GM12864 (cell line): ENCODE measurements around the gene FIBIN.

Experiments
- DNase-seq: peaks from one replicate; pipeline ENCODE4 v3.0.0-alpha.2; 2011; ENCODE audit warnings: low read depth
- H3K4me3 ChIP-seq: 2 replicates; pipeline ENCODE4 v1.5.1; 2011; ENCODE audit warnings: mild to moderate bottlenecking, low read depth, low read length, control low read depth
- CTCF ChIP-seq: IDR thresholded peaks from 2 replicates; pipeline ENCODE4 v1.5.1; 2011; ENCODE audit warnings: low read depth, mild to moderate bottlenecking, moderate library complexity, low read length, control low read depth, inconsistent platforms; ENCODE audit errors: missing control alignments

The FIBIN gene

GRCh38 chr11:27008811-27009535 is 15.1 kb downstream of the FIBIN start:
- no peak for DNase-seq
- TF ChIP-seq CTCF, result no peak

GRCh38 chr11:27011560-27012233 is 17.8 kb downstream of the FIBIN start:
- no peak for DNase-seq
- no peak for TF ChIP-seq CTCF
- H3K4me3 ChIP-seq, result no peak overlapping the region

More at GRCh38 chr11:27008811-27009535, 15.1 kb downstream of the FIBIN start:
- H3K4me3 ChIP-seq, result no peak overlapping the region

- no peak for DNase-seq
- H3K4me3 ChIP-seq, result no peak overlapping the region
- TF ChIP-seq CTCF, result no peak
Measured at GRCh38 chr11:27012234-27012921, 18.5 kb downstream of the FIBIN start.

DNA sequence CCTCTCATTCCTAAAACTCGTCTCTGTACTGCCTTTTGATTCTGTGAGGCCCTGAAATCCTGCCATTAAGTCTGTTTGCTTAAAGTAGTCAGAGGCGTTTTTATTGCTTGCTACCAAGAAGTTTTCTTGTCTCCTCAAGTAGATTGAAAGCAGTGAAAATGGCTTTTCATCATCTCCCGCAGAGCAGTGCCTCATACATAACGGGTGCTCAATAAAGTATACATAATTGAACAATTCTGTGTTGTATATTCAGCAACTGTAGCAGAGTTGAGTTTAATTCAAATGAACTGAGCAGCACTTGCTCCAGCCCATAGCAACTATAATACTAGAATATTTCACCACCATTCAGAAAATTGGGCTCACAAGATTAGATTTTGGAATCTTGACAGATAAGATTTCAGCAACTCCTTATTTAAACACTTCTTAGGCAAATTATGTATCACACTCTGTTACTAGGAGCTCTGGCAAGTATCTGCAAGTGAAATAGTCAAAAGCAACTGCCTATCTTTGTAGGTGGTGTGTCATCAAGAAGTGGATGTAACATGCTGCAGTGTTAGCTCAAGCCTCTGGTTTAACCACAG is 20.0 kb downstream of the FIBIN start:
- no peak for TF ChIP-seq CTCF
- H3K4me3 ChIP-seq, result no peak overlapping the region
- DNase-seq, result no peak

- DNase-seq, result no peak
- no peak overlapping the region for H3K4me3 ChIP-seq
- TF ChIP-seq CTCF, result no peak
Measured at GRCh38 chr11:27018902-27019529, 25.1 kb downstream of the FIBIN start.

GRCh38 chr11:27020751-27021150 is 26.8 kb downstream of the FIBIN start:
- H3K4me3 ChIP-seq, result no peak overlapping the region
- no peak for DNase-seq
- no peak for TF ChIP-seq CTCF
